VCaP (cell line): ENCODE results near the gene POTEI.
"Not testable (repeated sequence)": the region's sequence is repeated elsewhere in the genome, so short reads cannot be mapped to it uniquely, and the experiment has no call there.

ENCODE experiments used
- H3K27ac ChIP-seq: fragments of 450-650 bp; 2 replicates; pipeline ENCODE4 v1.5.1; 2017

Gene POTEI

GRCh38 chr2:130509228-130509627, at the start of gene POTEI:
Gene POTEI (minus strand): TSS chr2:130509328. CDS start chr2:130509235, 93 bp downstream.
- H3K27ac ChIP-seq, result not testable (repeated sequence)

- not testable (repeated sequence) for H3K27ac ChIP-seq
Measured at GRCh38 chr2:130556441-130556840, 47.3 kb upstream of the POTEI start.

GRCh38 chr2:130554178-130554577, 45.0 kb upstream of the POTEI start:
- H3K27ac ChIP-seq, result not testable (repeated sequence)

GRCh38 chr2:130549475-130549874, 40.3 kb upstream of the POTEI start:
- H3K27ac ChIP-seq, result not testable (repeated sequence)

GRCh38 chr2:130548418-130548817, 39.3 kb upstream of the POTEI start:
- H3K27ac ChIP-seq, result not testable (repeated sequence)

- not testable (repeated sequence) for H3K27ac ChIP-seq
Measured at GRCh38 chr2:130544978-130545377, 35.9 kb upstream of the POTEI start.

- not testable (repeated sequence) for H3K27ac ChIP-seq
Measured at GRCh38 chr2:130543785-130544528, 34.8 kb upstream of the POTEI start.

- not testable (repeated sequence) for H3K27ac ChIP-seq
Measured at GRCh38 chr2:130542789-130543188, 33.7 kb upstream of the POTEI start.

- not testable (repeated sequence) for H3K27ac ChIP-seq
Measured at GRCh38 chr2:130538271-130538670, 29.1 kb upstream of the POTEI start.

GRCh38 chr2:130536654-130537053, 27.5 kb upstream of the POTEI start:
- not testable (repeated sequence) for H3K27ac ChIP-seq

- H3K27ac ChIP-seq, result not testable (repeated sequence)
Measured at GRCh38 chr2:130531672-130532071, 22.5 kb upstream of the POTEI start.

GRCh38 chr2:130531225-130531624, 22.1 kb upstream of the POTEI start:
- not testable (repeated sequence) for H3K27ac ChIP-seq

GRCh38 chr2:130530212-130530611, 21.1 kb upstream of the POTEI start:
- H3K27ac ChIP-seq, result not testable (repeated sequence)

- H3K27ac ChIP-seq, result not testable (repeated sequence)
Measured at GRCh38 chr2:130529545-130529944, 20.4 kb upstream of the POTEI start.

GRCh38 chr2:130527365-130527967, 18.3 kb upstream of the POTEI start:
- not testable (repeated sequence) for H3K27ac ChIP-seq

GRCh38 chr2:130522390-130522789, 13.3 kb upstream of the POTEI start:
- H3K27ac ChIP-seq, result not testable (repeated sequence)

- not testable (repeated sequence) for H3K27ac ChIP-seq
Measured at GRCh38 chr2:130520992-130521391, 11.9 kb upstream of the POTEI start, which contains the start of gene CFC1B. Gene CFC1B (plus strand): TSS chr2:130521222. CDS start chr2:130521485, 263 bp downstream.

- H3K27ac ChIP-seq, result not testable (repeated sequence)
Measured at GRCh38 chr2:130518516-130519106, 9.5 kb upstream of the POTEI start.

GRCh38 chr2:130511747-130512451, 2.8 kb upstream of the POTEI start:
- not testable (repeated sequence) for H3K27ac ChIP-seq

GRCh38 chr2:130510807-130511746, 1.9 kb upstream of the POTEI start:
- H3K27ac ChIP-seq, result not testable (repeated sequence)

GRCh38 chr2:130491073-130491472, 18.1 kb downstream of the POTEI start:
- H3K27ac ChIP-seq, result not testable (repeated sequence)
